PC-3 (cell line): ENCODE measurements around the gene BEGAIN. TPM values are rescaled to one million over a fixed set of nuclear protein-coding genes. Genes with fewer than 3 reads are reported as not detected.

Source experiments
- ATAC-seq: fragments of 200-7000 bp; cut with Tn5 transposase; 2 replicates; pipeline ENCODE4 v1.9.1; 2020; ENCODE audit warnings: mild to moderate bottlenecking, moderate library complexity
- BruUV-seq: library from RNA; stranded (reverse); fragments of 400-500 nt; replicated peaks from 2 replicates; lab custom pipeline; 2021; lab: Mats Ljungman, UMichigan
- CTCF ChIA-PET: fragments of 300-600 bp; sonication (Branson Sonifier 250); formaldehyde crosslinking; loops from one replicate; lab custom pipeline; 2022; ENCODE audit warnings: antibody characterized with exemption; lab: Charles Lee
- POLR2A ChIA-PET: fragments of 300-600 bp; sonication (Branson Sonifier 250); formaldehyde crosslinking; loops from one replicate; lab custom pipeline; 2022; ENCODE audit warnings: antibody characterized with exemption; ENCODE audit not compliant: unreplicated experiment; lab: Charles Lee
- DNase-seq: peaks from one replicate; pipeline ENCODE4 v3.0.0-alpha.2; 2015
- H2AFZ ChIP-seq: fragments of 300-600 bp; sonication (generic); 2 replicates; pipeline ENCODE4 v1.6.0; 2016; ENCODE audit warnings: antibody characterized with exemption, low read length
- H3F3A ChIP-seq: fragments of 300-600 bp; sonication (generic); one replicate; pipeline ENCODE4 v1.6.0; 2017; ENCODE audit warnings: antibody characterized with exemption, low read length, control low read depth, mild to moderate bottlenecking; ENCODE audit not compliant: unreplicated experiment
- H3K27ac ChIP-seq: fragments of 300-600 bp; sonication (generic); 2 replicates; pipeline ENCODE4 v1.5.1; 2016; ENCODE audit warnings: mild to moderate bottlenecking, low read length
- H3K27me3 ChIP-seq: fragments of 300-600 bp; sonication (generic); 2 replicates; pipeline ENCODE4 v1.6.1; 2016; ENCODE audit warnings: low read length, mixed read lengths
- H3K36me3 ChIP-seq: fragments of 300-600 bp; sonication (generic); 2 replicates; pipeline ENCODE4 v1.6.1; 2016; ENCODE audit warnings: low read depth, mixed run types, low read length, mixed read lengths
- H3K4me1 ChIP-seq: fragments of 300-600 bp; sonication (generic); 2 replicates; pipeline ENCODE4 v1.5.1; 2016; ENCODE audit warnings: low read length; ENCODE audit not compliant: insufficient read depth
- H3K4me2 ChIP-seq: fragments of 300-600 bp; sonication (generic); 2 replicates; pipeline ENCODE4 v1.6.0; 2016; ENCODE audit warnings: low read length
- H3K4me3 ChIP-seq: fragments of 300-600 bp; sonication (generic); 2 replicates; pipeline ENCODE4 v1.5.1; 2016; ENCODE audit warnings: mild to moderate bottlenecking, low read length, mixed read lengths
- H3K79me2 ChIP-seq: fragments of 300-600 bp; sonication (generic); 2 replicates; pipeline ENCODE4 v1.6.1; 2017; ENCODE audit warnings: low read length, mixed read lengths
- H3K9ac ChIP-seq: fragments of 300-600 bp; sonication (generic); 2 replicates; pipeline ENCODE4 v1.6.0; 2016; ENCODE audit warnings: mild to moderate bottlenecking, low read length
- H3K9me2 ChIP-seq: fragments of 300-600 bp; sonication (generic); replicated peaks from 2 replicates; pipeline ENCODE4 v1.6.1; 2016; ENCODE audit warnings: mixed run types, low read length, mixed read lengths
- H3K9me3 ChIP-seq: fragments of 300-600 bp; sonication (generic); 2 replicates; pipeline ENCODE4 v1.6.1; 2016; ENCODE audit warnings: low read length, mixed read lengths
- H4K20me1 ChIP-seq: fragments of 300-600 bp; sonication (generic); 2 replicates; pipeline ENCODE4 v1.6.1; 2016; ENCODE audit warnings: low read length, mixed read lengths
- CTCF ChIP-seq: fragments of 300-600 bp; sonication (generic); conservative IDR thresholded peaks from 2 replicates; pipeline ENCODE4 v1.5.1; 2017; ENCODE audit warnings: antibody characterized with exemption, low read depth, mild to moderate bottlenecking, low read length
- EZH2 ChIP-seq: fragments of 300-600 bp; sonication (generic); IDR thresholded peaks from one replicate; pipeline ENCODE4 v1.6.1; 2017; ENCODE audit warnings: antibody characterized with exemption, mild to moderate bottlenecking, low read length; ENCODE audit not compliant: unreplicated experiment
- EZH2phosphoT487 ChIP-seq: fragments of 300-600 bp; sonication (generic); IDR thresholded peaks from 2 replicates; pipeline ENCODE4 v1.6.1; 2018; ENCODE audit warnings: mild to moderate bottlenecking, antibody characterized with exemption, low read length, borderline replicate concordance
- intact Hi-C: fragments of 100-400 bp; cut with micrococcal nuclease; formaldehyde crosslinking; loops from 2 replicates; pipeline ENCODE4 v1.9.0; 2023
- total RNA-seq: library from RNA; depleted of rRNA; stranded (reverse); fragments of >200 nt; gene quantifications from 2 replicates; pipeline ENCODE4 v1.2.3, GENCODE V29; 2014

The BEGAIN gene
- total RNA-seq, 1 experiment from 2014 or later = 3.8 TPM

GRCh38 chr14:100601064-100601463 lies 13.8 kb upstream of the BEGAIN start:
- ATAC-seq (no peak), DNase-seq (no peak)
- CTCF ChIA-PET = no interaction called here
- no peak overlapping the region for H2AFZ ChIP-seq
- no peak overlapping the region for H3K9ac ChIP-seq
- H3K79me2 ChIP-seq = no peaks in the 10 kb centered on the region
- H3K4me2 ChIP-seq = no peak overlapping the region
- intact Hi-C loops = no loop called here
- H3K4me1 ChIP-seq = no peaks in the 10 kb centered on the region
- peaks cover 38% of the 10 kb centered on the region for H3K27me3 ChIP-seq
- TF ChIP-seq EZH2phosphoT487 (no peak), CTCF (no peak), EZH2 (no peak)
- no peaks in the 10 kb centered on the region for H4K20me1 ChIP-seq
- H3K27ac ChIP-seq = no peak overlapping the region
- BruUV-seq = no TSS peak
- no peaks in the 10 kb centered on the region for H3F3A ChIP-seq
- H3K36me3 ChIP-seq = no peaks in the 10 kb centered on the region
- no peaks in the 10 kb centered on the region for H3K9me2 ChIP-seq
- POLR2A ChIA-PET = no interaction called here
- no peak overlapping the region for H3K4me3 ChIP-seq
- peaks cover 6% of the 10 kb centered on the region for H3K9me3 ChIP-seq

- TF ChIP-seq EZH2phosphoT487 (no peak), CTCF (no peak), EZH2 (no peak)
- H2AFZ ChIP-seq = no peak overlapping the region
- H3K27ac ChIP-seq = no peak overlapping the region
- intact Hi-C loops = no loop called here
- ATAC-seq = no peak
- H3K9me3 ChIP-seq = peaks cover 6% of the 10 kb centered on the region
- no peak overlapping the region for H3K4me2 ChIP-seq
- no TSS peak for BruUV-seq
- H3K27me3 ChIP-seq = peaks cover 46% of the 10 kb centered on the region
- POLR2A ChIA-PET = no interaction called here
- CTCF ChIA-PET = no interaction called here
- H4K20me1 ChIP-seq = no peaks in the 10 kb centered on the region
- no peak overlapping the region for H3K4me3 ChIP-seq
- H3K9me2 ChIP-seq = no peaks in the 10 kb centered on the region
- H3F3A ChIP-seq = no peaks in the 10 kb centered on the region
- no peaks in the 10 kb centered on the region for H3K79me2 ChIP-seq
- H3K36me3 ChIP-seq = no peaks in the 10 kb centered on the region
- DNase-seq = no peak
- H3K4me1 ChIP-seq = no peaks in the 10 kb centered on the region
- H3K9ac ChIP-seq = no peak overlapping the region
Measured at GRCh38 chr14:100599981-100600380, 12.8 kb upstream of the BEGAIN start.

- Histone ChIP-seq H3K79me2 (no peaks in the 10 kb centered on the region), H3K27ac (no peak overlapping the region), H3F3A (no peaks in the 10 kb centered on the region), H2AFZ (no peak overlapping the region), H3K4me3 (no peak overlapping the region), H4K20me1 (no peaks in the 10 kb centered on the region), H3K9me2 (no peaks in the 10 kb centered on the region), H3K36me3 (no peaks in the 10 kb centered on the region), H3K9ac (no peak overlapping the region), H3K9me3 (no peaks in the 10 kb centered on the region), H3K27me3 (peaks cover 41% of the 10 kb centered on the region), H3K4me2 (no peak overlapping the region), H3K4me1 (no peaks in the 10 kb centered on the region)
- ATAC-seq (no peak), DNase-seq (no peak)
- BruUV-seq = no TSS peak
- CTCF ChIA-PET = no interaction called here
- intact Hi-C loops = no loop called here
- POLR2A ChIA-PET = no interaction called here
- TF ChIP-seq EZH2phosphoT487 = no peak
- no peak for TF ChIP-seq CTCF
- no peak for TF ChIP-seq EZH2
Measured at GRCh38 chr14:100594625-100594951, 7.4 kb upstream of the BEGAIN start.
